Endothelial cell of umbilical vein (primary cell): ENCODE measurements around the gene FOXK1.
A peak's percentile ranks its signal among the peaks of the same experiment; 100 is the strongest.

ENCODE experiments used
- EZH2 ChIP-seq: IDR thresholded peaks from 2 replicates; pipeline ENCODE4 v1.6.1; 2012; ENCODE audit warnings: borderline replicate concordance, low read depth, mild to moderate bottlenecking, moderate library complexity, low read length, inconsistent platforms; ENCODE audit not compliant: severe bottlenecking
- FOS ChIP-seq: IDR thresholded peaks from 2 replicates; pipeline ENCODE4 v1.6.1; 2011; ENCODE audit warnings: mild to moderate bottlenecking, low read length, moderate library complexity, borderline replicate concordance; ENCODE audit not compliant: insufficient read depth
- GATA2 ChIP-seq: IDR thresholded peaks from 2 replicates; pipeline ENCODE4 v1.7.0; 2011; ENCODE audit warnings: low read depth, mild to moderate bottlenecking, moderate library complexity, mixed read lengths, low read length; ENCODE audit not compliant: insufficient read length, insufficient read depth
- JUN ChIP-seq: IDR thresholded peaks from 2 replicates; pipeline ENCODE4 v1.6.1; 2011; ENCODE audit warnings: borderline replicate concordance, low read depth; ENCODE audit not compliant: insufficient read length, insufficient read depth
- MYC ChIP-seq: IDR thresholded peaks from one replicate; pipeline ENCODE4 v1.6.1; 2011; ENCODE audit warnings: mild to moderate bottlenecking, low read depth, low read length
- POLR2A ChIP-seq: IDR thresholded peaks from 2 replicates; pipeline ENCODE4 v1.6.1; 2012; ENCODE audit warnings: low read depth, mild to moderate bottlenecking, control low read depth, low read length
- POLR2AphosphoS5 ChIP-seq: IDR thresholded peaks from 2 replicates; pipeline ENCODE4 v1.6.1; 2012; ENCODE audit warnings: low read depth, mild to moderate bottlenecking, control low read depth, low read length, moderate library complexity; ENCODE audit not compliant: insufficient read depth
- TF ChIP-seq, protein P1 (sequence below), 2 donors: IDR thresholded peaks; 1 replicate in 1 of 2; 2 replicates in 1 of 2; pipeline ENCODE4 v1.5.1; 2011; ENCODE audit warnings: low read length in 2 of 2, mild to moderate bottlenecking in 2 of 2, moderate library complexity in 2 of 2, control low read depth in 1 of 2, inconsistent platforms in 1 of 2, low read depth in 1 of 2; ENCODE audit not compliant: insufficient read depth in 1 of 2; ENCODE audit errors: extremely low read depth in 1 of 2
- TF ChIP-seq, protein P2 (sequence below): IDR thresholded peaks from 2 replicates; pipeline ENCODE4 v1.6.1; 2011; ENCODE audit not compliant: insufficient read depth, insufficient read length

- TF ChIP-seq, protein P1, sequence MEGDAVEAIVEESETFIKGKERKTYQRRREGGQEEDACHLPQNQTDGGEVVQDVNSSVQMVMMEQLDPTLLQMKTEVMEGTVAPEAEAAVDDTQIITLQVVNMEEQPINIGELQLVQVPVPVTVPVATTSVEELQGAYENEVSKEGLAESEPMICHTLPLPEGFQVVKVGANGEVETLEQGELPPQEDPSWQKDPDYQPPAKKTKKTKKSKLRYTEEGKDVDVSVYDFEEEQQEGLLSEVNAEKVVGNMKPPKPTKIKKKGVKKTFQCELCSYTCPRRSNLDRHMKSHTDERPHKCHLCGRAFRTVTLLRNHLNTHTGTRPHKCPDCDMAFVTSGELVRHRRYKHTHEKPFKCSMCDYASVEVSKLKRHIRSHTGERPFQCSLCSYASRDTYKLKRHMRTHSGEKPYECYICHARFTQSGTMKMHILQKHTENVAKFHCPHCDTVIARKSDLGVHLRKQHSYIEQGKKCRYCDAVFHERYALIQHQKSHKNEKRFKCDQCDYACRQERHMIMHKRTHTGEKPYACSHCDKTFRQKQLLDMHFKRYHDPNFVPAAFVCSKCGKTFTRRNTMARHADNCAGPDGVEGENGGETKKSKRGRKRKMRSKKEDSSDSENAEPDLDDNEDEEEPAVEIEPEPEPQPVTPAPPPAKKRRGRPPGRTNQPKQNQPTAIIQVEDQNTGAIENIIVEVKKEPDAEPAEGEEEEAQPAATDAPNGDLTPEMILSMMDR (IDR thresholded peaks at IDR 0.05; ENCODE audit: extremely low read depth in 1 of 2, insufficient read depth in 1 of 2, low read depth in 1 of 2, low read length in 2 of 2) = no peak
- TF ChIP-seq POLR2AphosphoS5 (peak; percentile 80), EZH2 (no peak), POLR2A (peak; percentile 65), MYC (peak; percentile 57), GATA2 (no peak), JUN (no peak), FOS (no peak)
- TF ChIP-seq, protein P2, sequence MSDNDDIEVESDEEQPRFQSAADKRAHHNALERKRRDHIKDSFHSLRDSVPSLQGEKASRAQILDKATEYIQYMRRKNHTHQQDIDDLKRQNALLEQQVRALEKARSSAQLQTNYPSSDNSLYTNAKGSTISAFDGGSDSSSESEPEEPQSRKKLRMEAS = no peak
Measured at GRCh38 chr7:4681886-4682620, at the start of gene FOXK1.
